Panc1 (cell line): ENCODE measurements around the gene AP5S1. TPM values are rescaled to one million over a fixed set of nuclear protein-coding genes. Genes with fewer than 3 reads are reported as not detected.

Experiments used
- ATAC-seq: fragments of 200-7000 bp; cut with Tn5 transposase; 2 replicates; pipeline ENCODE4 v1.9.1; 2020; ENCODE audit warnings: mild to moderate bottlenecking, moderate library complexity
- BruUV-seq: library from RNA; stranded (reverse); fragments of 400-500 nt; replicated peaks from 2 replicates; lab custom pipeline; 2021; lab: Mats Ljungman, UMichigan
- CTCF ChIA-PET: fragments of 300-600 bp; sonication (Branson Sonifier 250); formaldehyde crosslinking; loops from one replicate; lab custom pipeline; 2022; ENCODE audit warnings: antibody characterized with exemption; lab: Charles Lee
- POLR2A ChIA-PET: fragments of 300-600 bp; sonication (Branson Sonifier 250); formaldehyde crosslinking; loops from one replicate; lab custom pipeline; 2022; ENCODE audit warnings: antibody characterized with exemption; lab: Charles Lee
- DNase-seq: peaks from one replicate; pipeline ENCODE4 v3.0.0-alpha.2; 2010; ENCODE audit warnings: low read depth, low spot score
- H3K27ac ChIP-seq: 2 replicates; pipeline ENCODE4 v1.5.1; 2011; ENCODE audit warnings: mild to moderate bottlenecking, low read length, inconsistent platforms
- H3K27me3 ChIP-seq: fragments of 200-500 bp; sonication (Bioruptor generic); 2 replicates; pipeline ENCODE4 v1.6.0; 2014; ENCODE audit warnings: low read length, inconsistent platforms; ENCODE audit not compliant: control insufficient read depth, insufficient read depth
- H3K36me3 ChIP-seq: fragments of 200-500 bp; sonication (Bioruptor generic); 2 replicates; pipeline ENCODE4 v1.5.1; 2014; ENCODE audit warnings: inconsistent platforms, mild to moderate bottlenecking, low read length, moderate library complexity; ENCODE audit not compliant: control insufficient read depth, insufficient read depth
- H3K4me1 ChIP-seq: 2 replicates; pipeline ENCODE4 v1.5.1; 2011; ENCODE audit warnings: inconsistent platforms, mild to moderate bottlenecking, low read length, moderate library complexity; ENCODE audit not compliant: control insufficient read depth, insufficient read depth
- H3K4me3 ChIP-seq, 2 experiments: 2 replicates each; pipeline ENCODE4 v1.5.1; 2011 to 2012; ENCODE audit warnings: low read depth in 2 of 2, low read length in 2 of 2, mild to moderate bottlenecking in 2 of 2, inconsistent platforms in 1 of 2, moderate library complexity in 1 of 2
- H3K9me3 ChIP-seq: fragments of 200-500 bp; sonication (Bioruptor generic); 2 replicates; pipeline ENCODE4 v1.5.1; 2014; ENCODE audit warnings: low read depth, mild to moderate bottlenecking, inconsistent platforms, low read length, moderate library complexity; ENCODE audit not compliant: control insufficient read depth, insufficient read depth
- CTCF ChIP-seq: fragments of 450-650 bp; IDR thresholded peaks from 2 replicates; pipeline ENCODE4 v1.5.1; 2017; ENCODE audit warnings: mild to moderate bottlenecking
- POLR2AphosphoS5 ChIP-seq: IDR thresholded peaks from 2 replicates; pipeline ENCODE4 v1.6.1; 2012; ENCODE audit warnings: mild to moderate bottlenecking, low read depth, low read length, moderate library complexity
- SIN3A ChIP-seq: IDR thresholded peaks from 2 replicates; pipeline ENCODE4 v1.6.1; 2012; ENCODE audit warnings: low read depth, mild to moderate bottlenecking, low read length, moderate library complexity, borderline replicate concordance; ENCODE audit not compliant: insufficient read depth
- TCF7L2 ChIP-seq: IDR thresholded peaks from 2 replicates; pipeline ENCODE4 v1.6.1; 2011; ENCODE audit warnings: mild to moderate bottlenecking, low read depth, low read length, inconsistent platforms
- in situ Hi-C: cut with HindIII; loops from 2 replicates; pipeline ENCODE4 v1.10.0; 2016; ENCODE audit warnings: low sequenced_read_pairs, low pct_unique_long_range_greater_than_20kb
- intact Hi-C: fragments of 100-400 bp; cut with micrococcal nuclease; formaldehyde crosslinking; loops from one replicate; pipeline ENCODE4 v1.10.0; 2022; ENCODE audit not compliant: unreplicated experiment
- total RNA-seq: library from RNA; stranded (reverse); gene quantifications from one replicate; pipeline ENCODE4 v1.2.1, GENCODE V29; 2021; ENCODE audit not compliant: unreplicated experiment
- TF ChIP-seq, protein P1 (sequence below), 2 experiments: IDR thresholded peaks; 2 replicates each; pipeline ENCODE4 v1.6.1; 2011 to 2012; ENCODE audit warnings: low read depth in 2 of 2, control low read depth in 1 of 2, low read length in 1 of 2, mild to moderate bottlenecking in 1 of 2, moderate library complexity in 1 of 2; ENCODE audit not compliant: insufficient read depth in 1 of 2

Gene AP5S1
- total RNA-seq, 1 experiment from 2014 or later: 23.1 TPM

GRCh38 chr20:3874194-3874844 is 54.0 kb downstream of the AP5S1 start:
- intact Hi-C loops (no loop called here), in situ Hi-C loops (no loop called here)
- Histone ChIP-seq H3K4me3 (no peak overlapping the region), H3K27ac (no peak overlapping the region), H3K27me3 (no peaks in the 10 kb centered on the region), H3K9me3 (no peaks in the 10 kb centered on the region), H3K4me1 (no peaks in the 10 kb centered on the region), H3K36me3 (no peaks in the 10 kb centered on the region)
- ChIA-PET POLR2A (no interaction called here), CTCF (interaction anchor here (0.8 kb wide), 1 partner anchor 20 kb away, joined by 8 read pairs; no protein-coding TSS in a partner anchor)
- ATAC-seq (no peak), DNase-seq (no peak)
- TF ChIP-seq SIN3A (no peak), POLR2AphosphoS5 (0 out of 2 replicates have a peak, but pooled peaks have one; percentile 32), TCF7L2 (no peak)
- TF ChIP-seq, protein P1, sequence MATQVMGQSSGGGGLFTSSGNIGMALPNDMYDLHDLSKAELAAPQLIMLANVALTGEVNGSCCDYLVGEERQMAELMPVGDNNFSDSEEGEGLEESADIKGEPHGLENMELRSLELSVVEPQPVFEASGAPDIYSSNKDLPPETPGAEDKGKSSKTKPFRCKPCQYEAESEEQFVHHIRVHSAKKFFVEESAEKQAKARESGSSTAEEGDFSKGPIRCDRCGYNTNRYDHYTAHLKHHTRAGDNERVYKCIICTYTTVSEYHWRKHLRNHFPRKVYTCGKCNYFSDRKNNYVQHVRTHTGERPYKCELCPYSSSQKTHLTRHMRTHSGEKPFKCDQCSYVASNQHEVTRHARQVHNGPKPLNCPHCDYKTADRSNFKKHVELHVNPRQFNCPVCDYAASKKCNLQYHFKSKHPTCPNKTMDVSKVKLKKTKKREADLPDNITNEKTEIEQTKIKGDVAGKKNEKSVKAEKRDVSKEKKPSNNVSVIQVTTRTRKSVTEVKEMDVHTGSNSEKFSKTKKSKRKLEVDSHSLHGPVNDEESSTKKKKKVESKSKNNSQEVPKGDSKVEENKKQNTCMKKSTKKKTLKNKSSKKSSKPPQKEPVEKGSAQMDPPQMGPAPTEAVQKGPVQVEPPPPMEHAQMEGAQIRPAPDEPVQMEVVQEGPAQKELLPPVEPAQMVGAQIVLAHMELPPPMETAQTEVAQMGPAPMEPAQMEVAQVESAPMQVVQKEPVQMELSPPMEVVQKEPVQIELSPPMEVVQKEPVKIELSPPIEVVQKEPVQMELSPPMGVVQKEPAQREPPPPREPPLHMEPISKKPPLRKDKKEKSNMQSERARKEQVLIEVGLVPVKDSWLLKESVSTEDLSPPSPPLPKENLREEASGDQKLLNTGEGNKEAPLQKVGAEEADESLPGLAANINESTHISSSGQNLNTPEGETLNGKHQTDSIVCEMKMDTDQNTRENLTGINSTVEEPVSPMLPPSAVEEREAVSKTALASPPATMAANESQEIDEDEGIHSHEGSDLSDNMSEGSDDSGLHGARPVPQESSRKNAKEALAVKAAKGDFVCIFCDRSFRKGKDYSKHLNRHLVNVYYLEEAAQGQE (IDR thresholded peaks at IDR 0.05; ENCODE audit: insufficient read depth in 1 of 2, low read depth in 2 of 2, low read length in 1 of 2): no peak
- no TSS peak for BruUV-seq

DNA sequence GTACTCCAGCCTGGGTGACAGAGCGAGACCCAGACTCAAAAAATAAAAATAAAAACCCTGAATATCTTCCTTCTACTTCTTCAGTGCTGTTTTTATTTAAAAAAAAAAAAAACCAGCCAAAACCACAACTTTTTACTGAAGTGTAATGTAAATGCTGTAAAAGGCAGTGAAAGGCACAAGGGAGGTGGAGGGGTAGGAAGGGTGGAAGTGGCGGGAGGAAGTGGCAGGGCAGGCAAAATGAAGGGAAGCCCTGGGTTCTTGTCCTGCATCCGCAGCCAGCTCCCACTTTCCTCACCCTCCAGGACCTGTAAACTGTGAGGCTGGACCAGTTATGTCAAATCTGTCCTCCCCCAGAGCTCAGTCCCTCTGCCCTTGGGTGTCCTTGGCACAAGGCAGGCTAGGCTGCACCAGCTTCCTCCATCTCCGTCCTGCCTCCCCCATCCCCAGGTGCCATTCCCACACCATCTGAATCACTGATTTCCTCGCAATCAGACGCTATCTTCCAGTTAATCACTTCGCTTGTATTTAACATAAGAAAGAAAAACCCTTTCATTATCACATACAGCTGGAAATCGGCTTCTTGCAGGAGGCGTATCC is 55.1 kb downstream of the AP5S1 start:
- TF ChIP-seq TCF7L2 (no peak), CTCF (no peak), POLR2AphosphoS5 (no peak), SIN3A (no peak)
- TF ChIP-seq, protein P1 (IDR thresholded peaks at IDR 0.05; ENCODE audit: insufficient read depth in 1 of 2, low read depth in 2 of 2, low read length in 1 of 2): no peak
- no peaks in the 10 kb centered on the region for H3K36me3 ChIP-seq
- no peak overlapping the region for H3K4me3 ChIP-seq
- BruUV-seq: no TSS peak
- intact Hi-C loops (no loop called here), in situ Hi-C loops (no loop called here)
- H3K27ac ChIP-seq: no peak overlapping the region
- no peaks in the 10 kb centered on the region for H3K4me1 ChIP-seq
- ChIA-PET CTCF (interaction anchor here (0.8 kb wide), 1 partner anchor 21 kb away, joined by 8 read pairs; no protein-coding TSS in a partner anchor), POLR2A (no interaction called here)
- no peaks in the 10 kb centered on the region for H3K27me3 ChIP-seq
- no peak for ATAC-seq
- DNase-seq: no peak
- H3K9me3 ChIP-seq: no peaks in the 10 kb centered on the region
